Effector CD8-positive, alpha-beta T cell (primary cell): ENCODE data around the gene C10orf105.

Experiments used
- DNase-seq: peaks from one replicate; lab custom pipeline; 2025; lab: John Stamatoyannopoulos, UW

Gene C10orf105

GRCh38 chr10:71737001-71737833 lies 17.6 kb upstream of the C10orf105 start:
- DNase-seq: no peak

- no peak for DNase-seq
Observed at GRCh38 chr10:71736570-71736952, 17.0 kb upstream of the C10orf105 start.

GRCh38 chr10:71735709-71736569 lies 16.4 kb upstream of the C10orf105 start:
- peak; percentile 16 for DNase-seq

- no peak for DNase-seq
Observed at GRCh38 chr10:71734797-71735196, 15.2 kb upstream of the C10orf105 start.

- DNase-seq: no peak
Observed at GRCh38 chr10:71731791-71732190, 12.2 kb upstream of the C10orf105 start.

GRCh38 chr10:71729161-71729636 lies 9.6 kb upstream of the C10orf105 start:
- DNase-seq: no peak

GRCh38 chr10:71727738-71728737 lies 8.5 kb upstream of the C10orf105 start:
- DNase-seq: peak; percentile 37

GRCh38 chr10:71727105-71727737 lies 7.6 kb upstream of the C10orf105 start:
- peak; percentile 22 for DNase-seq

GRCh38 chr10:71726580-71727104 lies 7.1 kb upstream of the C10orf105 start:
- DNase-seq: no peak

GRCh38 chr10:71725998-71726579 lies 6.5 kb upstream of the C10orf105 start:
- no peak for DNase-seq

GRCh38 chr10:71725249-71725648 lies 5.7 kb upstream of the C10orf105 start:
- DNase-seq: no peak

- DNase-seq: no peak
Observed at GRCh38 chr10:71724539-71724938, 5.0 kb upstream of the C10orf105 start.

GRCh38 chr10:71723311-71723710 lies 3.7 kb upstream of the C10orf105 start:
- DNase-seq: no peak

- no peak for DNase-seq
Observed at GRCh38 chr10:71722849-71723248, 3.3 kb upstream of the C10orf105 start.

- no peak for DNase-seq
Observed at GRCh38 chr10:71721313-71721712, 1.7 kb upstream of the C10orf105 start.

- DNase-seq: no peak
Observed at GRCh38 chr10:71720288-71720687, 710 bp upstream of the C10orf105 start.

GRCh38 chr10:71719042-71719441 lies 536 bp downstream of the C10orf105 start:
- DNase-seq: no peak

- DNase-seq: no peak
Observed at GRCh38 chr10:71718165-71718698, 1.3 kb downstream of the C10orf105 start.

GRCh38 chr10:71717551-71717951 lies 2.0 kb downstream of the C10orf105 start:
- DNase-seq: no peak

- DNase-seq: no peak
Observed at GRCh38 chr10:71717056-71717455, 2.5 kb downstream of the C10orf105 start.
